HEK293 (cell line): ENCODE results near the gene CACNB2.

Source experiments
- CTCF ChIA-PET: fragments of 350-600 bp; formaldehyde crosslinking; extraction: SDS; loops from one replicate; lab custom pipeline; 2021; ENCODE audit warnings: antibody characterized with exemption; lab: Yijun Ruan, JAX
- POLR2A ChIA-PET: fragments of 300-600 bp; formaldehyde crosslinking; extraction: SDS; loops from one replicate; lab custom pipeline; 2020; ENCODE audit warnings: antibody characterized with exemption, inconsistent platforms; lab: Yijun Ruan, JAX
- H3K27ac ChIP-seq: fragments of 200-500 bp; sonication (Bioruptor generic); 2 replicates; pipeline ENCODE4 v1.5.1; 2014; ENCODE audit warnings: low read depth, low read length, control low read depth, inconsistent platforms; ENCODE audit errors: extremely low read depth
- H3K36me3 ChIP-seq, 2 experiments: fragments of 200-500 bp in 1 of 2; sonication (Bioruptor generic) in 1 of 2; 1 replicate in 1 of 2; 2 replicates in 1 of 2; pipeline ENCODE4 v1.5.1; 2014 to 2017; ENCODE audit warnings: inconsistent platforms in 2 of 2, low read length in 2 of 2; ENCODE audit not compliant: control insufficient read depth in 2 of 2, insufficient read depth in 1 of 2
- H3K4me1 ChIP-seq: fragments of 200-500 bp; sonication (Bioruptor generic); 2 replicates; pipeline ENCODE4 v1.5.1; 2014; ENCODE audit warnings: mild to moderate bottlenecking, low read length, inconsistent platforms; ENCODE audit not compliant: control insufficient read depth, insufficient read depth
- H3K4me3 ChIP-seq: 2 replicates; pipeline ENCODE4 v1.5.1; 2011; ENCODE audit warnings: low read depth, mild to moderate bottlenecking, control low read depth, low read length, moderate library complexity
- H3K9me3 ChIP-seq: fragments of 200-500 bp; sonication (Bioruptor generic); 2 replicates; pipeline ENCODE4 v1.5.1; 2014; ENCODE audit warnings: low read depth, low read length, inconsistent platforms; ENCODE audit not compliant: control insufficient read depth, insufficient read depth
- BCL6B ChIP-seq: fragments of 450-650 bp; formaldehyde crosslinking; IDR thresholded peaks from 2 replicates; pipeline ENCODE4 v1.5.1; 2017; ENCODE audit warnings: missing biosample characterization, missing genetic modification characterization
- KLF17 ChIP-seq: fragments of 450-650 bp; formaldehyde crosslinking; IDR thresholded peaks from 2 replicates; pipeline ENCODE4 v1.5.1; 2016; ENCODE audit warnings: missing biosample characterization, missing genetic modification characterization
- KLF9 ChIP-seq: fragments of 450-650 bp; formaldehyde crosslinking; IDR thresholded peaks from 2 replicates; pipeline ENCODE4 v1.5.1; 2016; ENCODE audit warnings: missing biosample characterization, missing genetic modification characterization, low read depth
- OSR2 ChIP-seq: fragments of 450-650 bp; formaldehyde crosslinking; IDR thresholded peaks from 2 replicates; pipeline ENCODE4 v1.5.1; 2016; ENCODE audit warnings: missing biosample characterization, missing genetic modification characterization
- PRDM4 ChIP-seq: fragments of 450-650 bp; formaldehyde crosslinking; IDR thresholded peaks from 2 replicates; pipeline ENCODE4 v1.5.1; 2017; ENCODE audit warnings: missing biosample characterization, missing genetic modification characterization
- SP2 ChIP-seq: fragments of 450-650 bp; formaldehyde crosslinking; IDR thresholded peaks from 2 replicates; pipeline ENCODE4 v1.5.1; 2016; ENCODE audit warnings: missing biosample characterization, missing genetic modification characterization
- SP3 ChIP-seq: fragments of 450-650 bp; formaldehyde crosslinking; IDR thresholded peaks from 2 replicates; pipeline ENCODE4 v1.5.1; 2016; ENCODE audit warnings: missing biosample characterization, missing genetic modification characterization
- ZFP41 ChIP-seq: fragments of 450-650 bp; formaldehyde crosslinking; IDR thresholded peaks from 2 replicates; pipeline ENCODE4 v1.5.1; 2016; ENCODE audit warnings: missing biosample characterization, missing genetic modification characterization, borderline replicate concordance
- ZNF146 ChIP-seq: fragments of 450-650 bp; formaldehyde crosslinking; IDR thresholded peaks from 2 replicates; pipeline ENCODE4 v1.5.1; 2016; ENCODE audit warnings: missing biosample characterization, missing genetic modification characterization
- ZNF24 ChIP-seq: fragments of 450-650 bp; formaldehyde crosslinking; IDR thresholded peaks from 2 replicates; pipeline ENCODE4 v1.5.1; 2016; ENCODE audit warnings: missing biosample characterization, missing genetic modification characterization
- ZNF324 ChIP-seq: fragments of 450-650 bp; formaldehyde crosslinking; IDR thresholded peaks from 2 replicates; pipeline ENCODE4 v1.5.1; 2016; ENCODE audit warnings: missing biosample characterization, missing genetic modification characterization
- ZNF423 ChIP-seq: fragments of 450-650 bp; formaldehyde crosslinking; IDR thresholded peaks from 2 replicates; pipeline ENCODE4 v1.5.1; 2016; ENCODE audit warnings: missing biosample characterization, missing genetic modification characterization
- ZNF433 ChIP-seq: fragments of 450-650 bp; formaldehyde crosslinking; IDR thresholded peaks from 2 replicates; pipeline ENCODE4 v1.5.1; 2016; ENCODE audit warnings: missing biosample characterization, missing genetic modification characterization, low read depth
- ZNF473 ChIP-seq: fragments of 450-650 bp; formaldehyde crosslinking; IDR thresholded peaks from 2 replicates; pipeline ENCODE4 v1.5.1; 2017; ENCODE audit warnings: missing biosample characterization, missing genetic modification characterization
- ZNF501 ChIP-seq: fragments of 450-650 bp; formaldehyde crosslinking; IDR thresholded peaks from 2 replicates; pipeline ENCODE4 v1.5.1; 2016; ENCODE audit warnings: missing biosample characterization, missing genetic modification characterization
- ZNF555 ChIP-seq: fragments of 450-650 bp; formaldehyde crosslinking; conservative IDR thresholded peaks from 2 replicates; pipeline ENCODE4 v1.5.1; 2017; ENCODE audit warnings: missing biosample characterization, mild to moderate bottlenecking, missing genetic modification characterization, inconsistent platforms
- ZNF561 ChIP-seq: fragments of 450-650 bp; IDR thresholded peaks from 2 replicates; pipeline ENCODE4 v1.5.1; 2018; ENCODE audit warnings: missing biosample characterization, missing genetic modification characterization, borderline replicate concordance
- ZNF610 ChIP-seq: fragments of 450-650 bp; formaldehyde crosslinking; IDR thresholded peaks from 2 replicates; pipeline ENCODE4 v1.5.1; 2016; ENCODE audit warnings: missing biosample characterization, missing genetic modification characterization, borderline replicate concordance
- ZNF658 ChIP-seq: fragments of 450-650 bp; formaldehyde crosslinking; IDR thresholded peaks from 2 replicates; pipeline ENCODE4; 2016; ENCODE audit warnings: missing biosample characterization, missing genetic modification characterization
- ZNF692 ChIP-seq: fragments of 450-650 bp; formaldehyde crosslinking; IDR thresholded peaks from 2 replicates; pipeline ENCODE4 v1.5.1; 2016; ENCODE audit warnings: missing biosample characterization, missing genetic modification characterization
- ZSCAN16 ChIP-seq: fragments of 450-650 bp; formaldehyde crosslinking; IDR thresholded peaks from 2 replicates; pipeline ENCODE4 v1.5.1; 2016; ENCODE audit warnings: missing biosample characterization, missing genetic modification characterization
- TF ChIP-seq, protein P1 (sequence below): fragments of 450-650 bp; formaldehyde crosslinking; IDR thresholded peaks from 2 replicates; pipeline ENCODE4 v1.5.1; 2016; ENCODE audit warnings: missing biosample characterization, missing genetic modification characterization
- TF ChIP-seq, protein P2 (sequence below): fragments of 450-650 bp; formaldehyde crosslinking; IDR thresholded peaks from 2 replicates; pipeline ENCODE4 v1.5.1; 2016; ENCODE audit warnings: missing biosample characterization, missing genetic modification characterization

Gene CACNB2

GRCh38 chr10:18402853-18403252 is 262.6 kb downstream of the CACNB2 start:
- H3K27ac ChIP-seq: no peak overlapping the region
- no peak overlapping the region for H3K4me3 ChIP-seq
- POLR2A ChIA-PET: no interaction called here
- peaks cover 10% of the 10 kb centered on the region for H3K4me1 ChIP-seq
- H3K9me3 ChIP-seq: no peaks in the 10 kb centered on the region
- TF ChIP-seq KLF17 (tag by site-specific recombination) (no peak), ZNF146 (tag by site-specific recombination) (no peak), ZNF473 (tag by site-specific recombination) (no peak), ZNF324 (tag by site-specific recombination) (no peak), ZNF555 (tag by site-specific recombination) (no peak), ZNF501 (no peak), ZNF658 (tag by site-specific recombination) (no peak), ZSCAN16 (no peak), ZNF561 (tag by site-specific recombination) (no peak), ZNF423 (tag by site-specific recombination) (no peak), BCL6B (tag by site-specific recombination) (no peak), PRDM4 (tag by site-specific recombination) (no peak), OSR2 (tag by site-specific recombination) (no peak)
- TF ChIP-seq, all 188 proteins: peak for 0
- CTCF ChIA-PET: no interaction called here
- no peaks in the 10 kb centered on the region for H3K36me3 ChIP-seq

DNA sequence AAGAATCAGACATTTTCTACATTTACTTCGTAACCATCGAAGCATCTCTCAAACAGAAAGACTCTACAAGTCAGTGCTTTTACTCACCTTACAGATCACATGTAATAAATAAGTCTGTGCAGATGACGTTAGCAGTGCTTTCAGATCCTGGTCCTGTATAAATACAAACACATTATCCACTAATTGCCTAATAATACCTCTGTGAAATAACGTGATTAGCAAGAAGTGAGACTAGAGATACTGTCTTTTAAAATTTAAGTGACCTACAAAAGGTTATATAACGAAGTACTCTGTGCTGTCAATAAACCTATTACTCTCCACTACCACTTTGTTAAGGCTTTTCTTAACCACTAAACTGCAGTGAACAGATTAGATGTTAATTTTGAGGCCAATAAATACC is 264.3 kb downstream of the CACNB2 start:
- TF ChIP-seq ZNF433 (tag by site-specific recombination) (no peak), SP2 (tag by site-specific recombination) (no peak), ZNF610 (tag by site-specific recombination) (no peak), KLF9 (tag by site-specific recombination) (no peak), ZNF24 (tag by site-specific recombination) (no peak), ZFP41 (tag by site-specific recombination) (no peak), ZNF692 (tag by site-specific recombination) (no peak), SP3 (tag by site-specific recombination) (no peak)
- TF ChIP-seq, protein P1, sequence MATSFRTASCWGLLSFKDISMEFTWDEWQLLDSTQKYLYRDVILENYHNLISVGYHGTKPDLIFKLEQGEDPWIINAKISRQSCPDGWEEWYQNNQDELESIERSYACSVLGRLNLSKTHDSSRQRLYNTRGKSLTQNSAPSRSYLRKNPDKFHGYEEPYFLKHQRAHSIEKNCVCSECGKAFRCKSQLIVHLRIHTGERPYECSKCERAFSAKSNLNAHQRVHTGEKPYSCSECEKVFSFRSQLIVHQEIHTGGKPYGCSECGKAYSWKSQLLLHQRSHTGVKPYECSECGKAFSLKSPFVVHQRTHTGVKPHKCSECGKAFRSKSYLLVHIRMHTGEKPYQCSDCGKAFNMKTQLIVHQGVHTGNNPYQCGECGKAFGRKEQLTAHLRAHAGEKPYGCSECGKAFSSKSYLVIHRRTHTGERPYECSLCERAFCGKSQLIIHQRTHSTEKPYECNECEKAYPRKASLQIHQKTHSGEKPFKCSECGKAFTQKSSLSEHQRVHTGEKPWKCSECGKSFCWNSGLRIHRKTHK (tag by site-specific recombination): no peak
- TF ChIP-seq, protein P2, sequence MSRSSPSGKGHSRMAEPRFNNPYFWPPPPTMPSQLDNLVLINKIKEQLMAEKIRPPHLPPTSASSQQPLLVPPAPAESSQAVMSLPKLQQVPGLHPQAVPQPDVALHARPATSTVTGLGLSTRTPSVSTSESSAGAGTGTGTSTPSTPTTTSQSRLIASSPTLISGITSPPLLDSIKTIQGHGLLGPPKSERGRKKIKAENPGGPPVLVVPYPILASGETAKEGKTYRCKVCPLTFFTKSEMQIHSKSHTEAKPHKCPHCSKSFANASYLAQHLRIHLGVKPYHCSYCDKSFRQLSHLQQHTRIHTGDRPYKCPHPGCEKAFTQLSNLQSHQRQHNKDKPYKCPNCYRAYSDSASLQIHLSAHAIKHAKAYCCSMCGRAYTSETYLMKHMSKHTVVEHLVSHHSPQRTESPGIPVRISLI (tag by site-specific recombination): no peak
- TF ChIP-seq, all 188 proteins: peak for 0
- peaks cover 10% of the 10 kb centered on the region for H3K4me1 ChIP-seq
- no peaks in the 10 kb centered on the region for H3K36me3 ChIP-seq
- ChIA-PET CTCF (no interaction called here), POLR2A (no interaction called here)
- no peak overlapping the region for H3K27ac ChIP-seq
- H3K9me3 ChIP-seq: no peaks in the 10 kb centered on the region
- H3K4me3 ChIP-seq: no peak overlapping the region
